GM12864 (cell line): Measurements from ENCODE around the gene C2orf15.
"Not testable (repeated sequence)": the region's sequence is repeated elsewhere in the genome, so short reads cannot be mapped to it uniquely, and the experiment has no call there.

Experiments used
- DNase-seq: peaks from one replicate; pipeline ENCODE4 v3.0.0-alpha.2; 2011; ENCODE audit warnings: low read depth
- H3K4me3 ChIP-seq: 2 replicates; pipeline ENCODE4 v1.5.1; 2011; ENCODE audit warnings: mild to moderate bottlenecking, low read depth, low read length, control low read depth
- TF ChIP-seq, protein P1 (sequence below): IDR thresholded peaks from 2 replicates; pipeline ENCODE4 v1.5.1; 2011; ENCODE audit warnings: low read depth, mild to moderate bottlenecking, moderate library complexity, low read length, control low read depth, inconsistent platforms; ENCODE audit errors: missing control alignments

C2orf15 gene

DNA sequence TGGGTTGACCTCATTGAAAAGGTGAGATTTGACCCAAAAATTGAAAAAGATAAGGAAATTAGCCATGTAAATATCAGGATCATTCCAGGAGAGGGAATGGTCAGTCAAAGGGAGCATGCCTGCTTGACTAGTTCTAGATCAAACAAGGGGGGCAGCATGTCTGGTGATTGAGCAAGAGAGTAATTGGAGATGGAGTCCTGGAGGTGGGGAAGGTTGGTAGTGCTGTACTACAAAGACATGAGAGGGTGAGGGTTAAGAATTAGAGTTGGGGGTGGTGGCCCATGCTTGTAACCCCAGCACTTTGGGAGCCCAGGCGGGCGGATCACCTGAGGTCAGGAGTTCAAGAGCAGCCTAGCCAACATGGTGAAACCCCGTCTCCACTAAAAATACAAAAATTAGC, 41.5 kb downstream of the C2orf15 start:
- TF ChIP-seq, protein P1, sequence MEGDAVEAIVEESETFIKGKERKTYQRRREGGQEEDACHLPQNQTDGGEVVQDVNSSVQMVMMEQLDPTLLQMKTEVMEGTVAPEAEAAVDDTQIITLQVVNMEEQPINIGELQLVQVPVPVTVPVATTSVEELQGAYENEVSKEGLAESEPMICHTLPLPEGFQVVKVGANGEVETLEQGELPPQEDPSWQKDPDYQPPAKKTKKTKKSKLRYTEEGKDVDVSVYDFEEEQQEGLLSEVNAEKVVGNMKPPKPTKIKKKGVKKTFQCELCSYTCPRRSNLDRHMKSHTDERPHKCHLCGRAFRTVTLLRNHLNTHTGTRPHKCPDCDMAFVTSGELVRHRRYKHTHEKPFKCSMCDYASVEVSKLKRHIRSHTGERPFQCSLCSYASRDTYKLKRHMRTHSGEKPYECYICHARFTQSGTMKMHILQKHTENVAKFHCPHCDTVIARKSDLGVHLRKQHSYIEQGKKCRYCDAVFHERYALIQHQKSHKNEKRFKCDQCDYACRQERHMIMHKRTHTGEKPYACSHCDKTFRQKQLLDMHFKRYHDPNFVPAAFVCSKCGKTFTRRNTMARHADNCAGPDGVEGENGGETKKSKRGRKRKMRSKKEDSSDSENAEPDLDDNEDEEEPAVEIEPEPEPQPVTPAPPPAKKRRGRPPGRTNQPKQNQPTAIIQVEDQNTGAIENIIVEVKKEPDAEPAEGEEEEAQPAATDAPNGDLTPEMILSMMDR = no peak
- no peak overlapping the region for H3K4me3 ChIP-seq
- no peak for DNase-seq

- DNase-seq = no peak
- no peak overlapping the region for H3K4me3 ChIP-seq
- TF ChIP-seq, protein P1 = no peak
Measured at GRCh38 chr2:99184811-99185210, 43.3 kb downstream of the C2orf15 start.

GRCh38 chr2:99187011-99187410, 45.5 kb downstream of the C2orf15 start:
- no peak for DNase-seq

GRCh38 chr2:99188357-99188756, 46.9 kb downstream of the C2orf15 start:
- DNase-seq = no peak
- H3K4me3 ChIP-seq = no peak overlapping the region
- TF ChIP-seq, protein P1 = no peak

More at GRCh38 chr2:99187011-99187410, 45.5 kb downstream of the C2orf15 start:
- H3K4me3 ChIP-seq = no peak overlapping the region
- TF ChIP-seq, protein P1 = no peak

DNA sequence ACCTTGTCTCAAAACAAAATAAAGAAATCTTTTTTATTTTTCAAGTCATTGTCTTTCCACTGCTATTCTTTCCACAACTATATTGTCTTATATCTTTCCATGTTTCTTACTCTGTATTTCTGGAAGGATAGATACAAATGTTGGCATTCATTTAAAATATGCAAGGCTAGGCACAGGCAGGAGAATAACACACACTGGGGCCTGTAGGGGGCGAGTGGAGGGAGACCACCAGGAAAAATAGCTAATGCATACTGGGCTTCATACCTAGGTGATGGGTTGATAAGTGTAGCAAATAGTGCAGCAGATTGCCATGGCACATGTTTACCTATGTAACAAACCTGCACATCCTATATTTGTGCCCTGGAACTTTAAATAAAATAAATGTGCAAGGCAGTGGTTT, 49.0 kb downstream of the C2orf15 start:
- DNase-seq = no peak
- no peak overlapping the region for H3K4me3 ChIP-seq
- TF ChIP-seq, protein P1 = no peak

- H3K4me3 ChIP-seq, DNase-seq: not testable (repeated sequence)
Measured at GRCh38 chr2:99192364-99192763, 50.9 kb downstream of the C2orf15 start.

- TF ChIP-seq, protein P1 = no peak
- DNase-seq = no peak
- no peak overlapping the region for H3K4me3 ChIP-seq
Measured at GRCh38 chr2:99198103-99198841, 56.8 kb downstream of the C2orf15 start.
